Measurements from ENCODE around the gene CLIC4. TPM values are rescaled to one million over a fixed set of nuclear protein-coding genes. Genes with fewer than 3 reads are reported as not detected.

The CLIC4 gene
- total RNA-seq, 1 experiment from 2014 or later = 62.7 TPM

DNA sequence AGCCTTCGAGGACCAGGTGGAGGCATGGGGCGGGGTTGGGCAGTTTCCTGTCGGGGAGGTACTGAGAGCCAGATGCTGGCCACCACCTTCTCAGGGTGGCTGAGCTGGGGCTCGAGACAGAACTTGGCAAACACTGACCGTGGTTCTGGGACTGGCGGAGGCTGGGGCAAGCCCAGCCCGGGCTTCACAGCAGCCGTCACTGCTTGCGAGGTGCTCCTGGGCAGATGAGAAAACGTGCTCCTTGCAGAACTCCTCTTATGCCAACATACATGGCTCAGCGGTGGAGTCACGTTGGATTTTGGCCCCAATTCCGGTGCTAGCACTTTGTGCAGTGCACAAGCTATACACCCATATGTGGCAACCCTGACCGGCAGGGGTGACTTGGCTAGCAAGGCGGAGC lies 115.6 kb downstream of the CLIC4 start:
- no TSS peak for BruUV-seq (replicated peaks)
- Mint-ChIP-seq H3K27me3 (ENCODE audit: unreplicated experiment) (peaks cover 15% of the 10 kb centered on the region), H3K9me3 (ENCODE audit: low read depth, unreplicated experiment) (no peaks in the 10 kb centered on the region), H3K4me1 (ENCODE audit: low read depth, unreplicated experiment) (peaks cover 18% of the 10 kb centered on the region), H3K4me3 (ENCODE audit: low read depth, unreplicated experiment) (no peak overlapping the region), H3K27ac (ENCODE audit: unreplicated experiment) (no peak overlapping the region), H3K36me3 (ENCODE audit: insufficient read depth, unreplicated experiment) (no peaks in the 10 kb centered on the region)
- CTCF ChIA-PET = interaction anchor here (0.7 kb wide), 1 partner anchor 1628 kb away, joined by 4 read pairs; no protein-coding TSS in a partner anchor
- TF ChIP-seq, protein P1, sequence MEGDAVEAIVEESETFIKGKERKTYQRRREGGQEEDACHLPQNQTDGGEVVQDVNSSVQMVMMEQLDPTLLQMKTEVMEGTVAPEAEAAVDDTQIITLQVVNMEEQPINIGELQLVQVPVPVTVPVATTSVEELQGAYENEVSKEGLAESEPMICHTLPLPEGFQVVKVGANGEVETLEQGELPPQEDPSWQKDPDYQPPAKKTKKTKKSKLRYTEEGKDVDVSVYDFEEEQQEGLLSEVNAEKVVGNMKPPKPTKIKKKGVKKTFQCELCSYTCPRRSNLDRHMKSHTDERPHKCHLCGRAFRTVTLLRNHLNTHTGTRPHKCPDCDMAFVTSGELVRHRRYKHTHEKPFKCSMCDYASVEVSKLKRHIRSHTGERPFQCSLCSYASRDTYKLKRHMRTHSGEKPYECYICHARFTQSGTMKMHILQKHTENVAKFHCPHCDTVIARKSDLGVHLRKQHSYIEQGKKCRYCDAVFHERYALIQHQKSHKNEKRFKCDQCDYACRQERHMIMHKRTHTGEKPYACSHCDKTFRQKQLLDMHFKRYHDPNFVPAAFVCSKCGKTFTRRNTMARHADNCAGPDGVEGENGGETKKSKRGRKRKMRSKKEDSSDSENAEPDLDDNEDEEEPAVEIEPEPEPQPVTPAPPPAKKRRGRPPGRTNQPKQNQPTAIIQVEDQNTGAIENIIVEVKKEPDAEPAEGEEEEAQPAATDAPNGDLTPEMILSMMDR (IDR thresholded peaks at IDR 0.05; ENCODE audit: unreplicated experiment) = no peak
- DNase-seq = no peak
- intact Hi-C loops (cut with micrococcal nuclease; ENCODE audit: unreplicated experiment) = loop anchor here (5.0 kb wide), 1 partner anchor 241 kb away; no protein-coding TSS in a partner anchor

DNA sequence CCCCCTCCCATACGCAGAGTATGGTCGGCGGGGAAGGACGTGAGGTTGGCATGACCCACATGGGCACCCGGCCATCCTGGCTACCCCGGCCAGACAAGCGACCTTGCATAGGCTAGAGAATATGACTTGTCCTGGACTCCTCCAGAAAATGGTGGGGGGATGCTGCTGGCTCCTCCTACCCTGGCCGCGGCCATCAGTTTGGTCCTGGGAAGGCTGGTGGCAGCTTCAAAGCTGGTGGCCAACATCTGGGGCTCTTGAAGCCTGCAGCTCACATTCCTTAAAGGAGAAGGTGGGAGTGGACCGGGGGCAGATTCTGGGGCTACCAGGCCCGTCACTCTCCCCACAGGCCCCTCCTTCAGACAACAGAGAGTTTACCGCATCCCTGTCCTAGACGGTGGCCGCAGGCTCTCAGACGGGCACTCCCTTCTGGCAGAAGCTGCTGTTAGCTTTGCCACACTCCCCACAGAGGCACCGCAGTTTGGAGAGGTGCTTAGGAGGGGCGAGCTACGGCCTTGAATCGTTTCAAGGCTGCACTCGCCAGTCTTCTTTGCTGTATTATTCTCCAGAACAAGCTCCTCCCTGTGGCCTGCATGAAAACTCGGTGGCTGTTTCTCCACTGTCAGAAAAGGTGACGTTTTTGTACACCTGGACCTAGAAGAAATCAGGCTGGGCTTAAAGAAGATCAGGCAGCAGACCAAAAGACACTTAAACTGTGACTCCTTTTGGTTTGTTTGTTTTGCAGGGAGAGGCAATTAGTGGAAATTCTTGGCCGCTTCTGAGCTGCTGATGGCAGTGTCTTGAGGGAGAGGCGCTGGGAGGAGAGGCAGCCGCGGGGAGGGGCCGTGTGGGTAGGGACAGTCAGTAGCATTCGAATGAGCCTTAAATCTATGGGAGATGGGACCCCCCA lies 116.8 kb downstream of the CLIC4 start:
- intact Hi-C loops (cut with micrococcal nuclease; ENCODE audit: unreplicated experiment) = loop anchor here (5.0 kb wide), 1 partner anchor 240 kb away; no protein-coding TSS in a partner anchor
- TF ChIP-seq, protein P1 (IDR thresholded peaks at IDR 0.05; ENCODE audit: unreplicated experiment) = no peak
- DNase-seq = no peak
- Mint-ChIP-seq H3K27me3 (ENCODE audit: unreplicated experiment) (peaks cover 15% of the 10 kb centered on the region), H3K36me3 (ENCODE audit: insufficient read depth, unreplicated experiment) (no peaks in the 10 kb centered on the region), H3K9me3 (ENCODE audit: low read depth, unreplicated experiment) (no peaks in the 10 kb centered on the region), H3K27ac (ENCODE audit: unreplicated experiment) (no peak overlapping the region), H3K4me1 (ENCODE audit: low read depth, unreplicated experiment) (peaks cover 18% of the 10 kb centered on the region), H3K4me3 (ENCODE audit: low read depth, unreplicated experiment) (no peak overlapping the region)
- no TSS peak for BruUV-seq (replicated peaks)
- CTCF ChIA-PET = interaction anchor here (0.6 to 1.0 kb wide), 2 partner anchors 10 to 12 kb away, joined by 3 read pairs; no protein-coding TSS in a partner anchor

DNA sequence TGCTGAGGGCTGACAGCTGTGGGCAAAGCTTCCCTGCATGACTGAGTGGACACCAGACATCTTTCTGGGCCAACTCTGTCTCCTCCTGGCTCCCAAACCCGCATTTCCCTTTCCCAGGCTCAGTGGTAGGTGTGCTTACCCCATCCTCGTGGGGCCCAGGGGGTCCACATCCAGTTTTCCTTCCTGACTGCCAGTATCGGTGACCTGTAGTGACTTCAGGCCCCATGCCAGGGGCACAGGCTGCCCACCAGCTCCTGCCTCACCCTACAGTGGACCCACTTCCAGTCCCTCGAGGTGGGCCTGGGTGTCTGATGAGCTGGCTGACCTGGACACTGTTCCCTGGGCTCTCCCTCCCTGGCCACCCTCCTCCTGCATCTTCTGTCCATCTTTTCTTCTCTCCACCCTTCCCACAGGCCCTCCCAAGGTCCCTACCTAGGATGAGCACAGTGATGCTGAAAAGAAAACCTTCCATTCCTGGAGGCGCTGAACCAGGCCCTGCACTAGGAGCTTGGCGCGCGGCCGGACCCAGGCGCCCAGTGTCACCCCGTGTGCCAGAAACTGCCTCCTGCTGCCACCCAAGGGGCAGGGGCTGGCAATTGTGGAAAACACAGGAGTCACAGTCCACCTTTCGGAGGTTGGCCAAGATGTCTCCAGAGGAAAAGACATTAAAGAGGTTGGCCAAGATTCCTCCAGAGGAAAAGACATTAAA lies 117.7 kb downstream of the CLIC4 start:
- Mint-ChIP-seq H3K27me3 (ENCODE audit: unreplicated experiment) (peaks cover 15% of the 10 kb centered on the region), H3K27ac (ENCODE audit: unreplicated experiment) (no peak overlapping the region), H3K9me3 (ENCODE audit: low read depth, unreplicated experiment) (no peaks in the 10 kb centered on the region), H3K36me3 (ENCODE audit: insufficient read depth, unreplicated experiment) (no peaks in the 10 kb centered on the region), H3K4me3 (ENCODE audit: low read depth, unreplicated experiment) (no peak overlapping the region), H3K4me1 (ENCODE audit: low read depth, unreplicated experiment) (peaks cover 18% of the 10 kb centered on the region)
- intact Hi-C loops (cut with micrococcal nuclease; ENCODE audit: unreplicated experiment) = loop anchor here (5.0 kb wide), 1 partner anchor 239 kb away; no protein-coding TSS in a partner anchor
- no peak for DNase-seq
- CTCF ChIA-PET = interaction anchor here (0.6 to 1.0 kb wide), 2 partner anchors 9 to 13 kb away, joined by 3 read pairs; no protein-coding TSS in a partner anchor
- no TSS peak for BruUV-seq (replicated peaks)
- TF ChIP-seq, protein P1 (IDR thresholded peaks at IDR 0.05; ENCODE audit: unreplicated experiment) = no peak

DNA sequence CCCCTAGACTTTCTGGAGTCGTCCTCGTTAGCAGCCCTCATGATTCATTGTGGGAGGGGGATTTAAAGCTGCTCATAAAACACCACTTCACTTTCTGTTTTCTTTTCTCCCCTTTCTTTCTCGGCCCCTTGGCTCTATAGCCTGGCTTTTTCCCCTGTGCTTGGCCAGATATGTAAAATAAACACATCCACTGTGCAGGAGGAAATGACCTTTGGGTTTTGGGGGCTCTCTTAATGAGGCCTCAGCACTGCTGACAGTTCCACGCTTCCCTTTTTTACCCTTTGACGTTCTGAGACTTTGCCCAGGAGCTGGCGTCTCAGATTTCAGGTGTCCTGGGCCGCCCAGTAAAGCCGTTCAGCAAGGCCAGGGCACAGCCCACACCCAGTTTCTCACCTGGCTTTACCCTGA lies 119.1 kb downstream of the CLIC4 start:
- CTCF ChIA-PET = interaction anchor here (0.7 kb wide), 1 partner anchor 121 kb away, joined by 3 read pairs; no protein-coding TSS in a partner anchor
- Mint-ChIP-seq H3K4me1 (ENCODE audit: low read depth, unreplicated experiment) (peaks cover 18% of the 10 kb centered on the region), H3K36me3 (ENCODE audit: insufficient read depth, unreplicated experiment) (no peaks in the 10 kb centered on the region), H3K27ac (ENCODE audit: unreplicated experiment) (no peak overlapping the region), H3K4me3 (ENCODE audit: low read depth, unreplicated experiment) (no peak overlapping the region), H3K27me3 (ENCODE audit: unreplicated experiment) (peaks cover 15% of the 10 kb centered on the region), H3K9me3 (ENCODE audit: low read depth, unreplicated experiment) (no peaks in the 10 kb centered on the region)
- no TSS peak for BruUV-seq (replicated peaks)
- TF ChIP-seq, protein P1 (IDR thresholded peaks at IDR 0.05; ENCODE audit: unreplicated experiment) = no peak
- intact Hi-C loops (cut with micrococcal nuclease; ENCODE audit: unreplicated experiment) = loop anchor here (5.0 kb wide), 1 partner anchor 238 kb away; no protein-coding TSS in a partner anchor
- no peak for DNase-seq

Measured in Calu3 (cell line).